Peyer's patch (tissue), 4 donors: Measurements from ENCODE around the gene DDX42.

Experiments used
- CTCF ChIP-seq, 6 experiments: fragments of 450-650 bp in 4 of 6; fragments of 200-600 bp in 2 of 6; sonication (generic) in 1 of 6; IDR thresholded peaks; one replicate each; pipeline ENCODE4 v1.5.1; 2017 to 2019; ENCODE audit warnings: antibody characterized with exemption in 6 of 6, mild to moderate bottlenecking in 3 of 6, moderate library complexity in 1 of 6
- POLR2A ChIP-seq, 2 donors: fragments of 450-650 bp; IDR thresholded peaks; one replicate each; pipeline ENCODE4 v1.5.1; 2017; ENCODE audit warnings: antibody characterized with exemption in 2 of 2, mild to moderate bottlenecking in 2 of 2, moderate library complexity in 2 of 2

GRCh38 chr17:63817736-63818385 lies 43.9 kb downstream of the DDX42 start:
- TF ChIP-seq CTCF (IDR thresholded peaks at IDR 0.05) (no peak), POLR2A (IDR thresholded peaks at IDR 0.05) (no peak)
